H1 (cell line): ENCODE data around the gene ENPP3. TPM values are rescaled to one million over a fixed set of nuclear protein-coding genes. Genes with fewer than 3 reads are reported as not detected.

Source experiments
- CTCF ChIA-PET: fragments of 300-600 bp; sonication (Branson Sonifier 250); formaldehyde crosslinking; loops from one replicate; lab custom pipeline; 2021; ENCODE audit not compliant: partially characterized antibody; lab: Charles Lee
- POLR2A ChIA-PET: fragments of 300-600 bp; sonication (Branson Sonifier 250); formaldehyde crosslinking; loops from one replicate; lab custom pipeline; 2021; ENCODE audit warnings: inconsistent platforms; ENCODE audit not compliant: partially characterized antibody; lab: Charles Lee
- DNase-seq, 2 experiments: peaks; one replicate each; pipeline versions ENCODE4 v3.0.0 to v3.0.0-alpha.2; 2010 to 2022; ENCODE audit warnings: low spot score in 2 of 2, low read depth in 1 of 2, mixed read lengths in 1 of 2
- FAIRE-seq: peaks from 2 replicates; lab custom pipeline; 2011; peaks lifted over from hg19 to GRCh38; lab: Jason Lieb, UNC
- H2AFZ ChIP-seq: 2 replicates; pipeline ENCODE4 v1.8.1; 2012; ENCODE audit warnings: low read length, inconsistent platforms
- H2AK5ac ChIP-seq: 2 replicates; pipeline ENCODE4 v1.6.1; 2013; ENCODE audit warnings: low read depth, low read length
- H2BK120ac ChIP-seq: replicated peaks from 2 replicates; pipeline ENCODE3; 2013; ENCODE audit warnings: low read depth, low read length, inconsistent platforms
- H2BK12ac ChIP-seq: 2 replicates; pipeline ENCODE4 v1.6.1; 2013; ENCODE audit warnings: low read depth, low read length
- H2BK15ac ChIP-seq: 2 replicates; pipeline ENCODE4 v1.6.1; 2013; ENCODE audit warnings: low read length
- H2BK20ac ChIP-seq: 2 replicates; pipeline ENCODE4 v1.6.1; 2013; ENCODE audit warnings: low read length
- H2BK5ac ChIP-seq: 2 replicates; pipeline ENCODE4 v1.6.1; 2013; ENCODE audit warnings: low read depth, low read length
- H3K14ac ChIP-seq: 2 replicates; pipeline ENCODE4 v1.6.1; 2013; ENCODE audit warnings: inconsistent platforms; ENCODE audit not compliant: insufficient read length
- H3K18ac ChIP-seq: 2 replicates; pipeline ENCODE4 v1.6.1; 2013; ENCODE audit warnings: low read length; ENCODE audit errors: extremely low read depth
- H3K23ac ChIP-seq: 2 replicates; pipeline ENCODE4 v1.6.1; 2013; ENCODE audit warnings: inconsistent platforms; ENCODE audit not compliant: insufficient read length
- H3K23me2 ChIP-seq: 2 replicates; pipeline ENCODE4 v1.6.1; 2013; ENCODE audit warnings: low read depth, low read length
- H3K27ac ChIP-seq: 2 replicates; pipeline ENCODE4 v1.6.1; 2011; ENCODE audit warnings: low read depth, low read length, inconsistent platforms
- H3K27me3 ChIP-seq, 4 experiments: replicated peaks in 1 of 4; 1 replicate in 1 of 4; 2 replicates in 3 of 4; pipeline versions ENCODE4 v1.6.1 to v1.8.1; 2011 to 2013; ENCODE audit warnings: low read length in 3 of 4, mild to moderate bottlenecking in 3 of 4, inconsistent platforms in 2 of 4, mixed read lengths in 2 of 4, moderate library complexity in 1 of 4; ENCODE audit not compliant: control insufficient read depth in 3 of 4, insufficient read depth in 3 of 4; ENCODE audit errors: extremely low read depth in 1 of 4
- H3K36me3 ChIP-seq, 4 experiments: 2 replicates each; pipeline versions ENCODE4 v1.6.1 to v1.8.1; 2011 to 2013; ENCODE audit warnings: mild to moderate bottlenecking in 4 of 4, low read length in 3 of 4, moderate library complexity in 2 of 4, control low read depth in 1 of 4, inconsistent platforms in 1 of 4; ENCODE audit not compliant: insufficient read depth in 4 of 4, control insufficient read depth in 2 of 4
- H3K4ac ChIP-seq: replicated peaks from 2 replicates; pipeline ENCODE3; 2013; ENCODE audit warnings: low read length, low read depth, mixed read lengths, inconsistent platforms; ENCODE audit not compliant: insufficient read length
- H3K4me1 ChIP-seq, 4 experiments: replicated peaks in 1 of 4; 1 replicate in 1 of 4; 2 replicates in 3 of 4; pipeline versions ENCODE4 v1.6.1 to v1.8.1; 2011 to 2013; ENCODE audit warnings: low read length in 3 of 4, inconsistent platforms in 2 of 4, mixed read lengths in 1 of 4; ENCODE audit not compliant: insufficient read depth in 4 of 4, control insufficient read depth in 3 of 4
- H3K4me2 ChIP-seq, 2 experiments: 2 replicates each; pipeline versions ENCODE4 v1.6.1 to v1.8.1; 2011 to 2013; ENCODE audit warnings: low read depth in 2 of 2, low read length in 2 of 2, control low read depth in 1 of 2, inconsistent platforms in 1 of 2, mild to moderate bottlenecking in 1 of 2; ENCODE audit not compliant: insufficient read depth in 1 of 2
- H3K4me3 ChIP-seq, 4 experiments: fragments of 200-600, 300-600 bp in 1 of 4; sonication (generic), shearing (Covaris generic), sonication (Bioruptor Twin) in 1 of 4; 2 replicates each; pipeline versions ENCODE4 v1.5.1 to v1.8.1; 2011 to 2016; ENCODE audit warnings: low read length in 4 of 4, low read depth in 3 of 4, control low read depth in 2 of 4, inconsistent platforms in 2 of 4, mild to moderate bottlenecking in 2 of 4, mixed read lengths in 1 of 4, moderate library complexity in 1 of 4; ENCODE audit not compliant: insufficient read depth in 2 of 4; ENCODE audit errors: extremely low read depth in 1 of 4
- H3K56ac ChIP-seq: replicated peaks from 2 replicates; pipeline ENCODE3; 2013; ENCODE audit warnings: low read depth, mild to moderate bottlenecking, mixed read lengths, low read length, inconsistent platforms; ENCODE audit not compliant: insufficient read length
- H3K79me1 ChIP-seq: 2 replicates; pipeline ENCODE4 v1.6.1; 2013; ENCODE audit warnings: low read depth, low read length, control low read depth
- H3K79me2 ChIP-seq, 2 experiments: 2 replicates each; pipeline versions ENCODE4 v1.6.1 to v1.8.1; 2012 to 2013; ENCODE audit warnings: low read length in 2 of 2, mild to moderate bottlenecking in 2 of 2, inconsistent platforms in 1 of 2; ENCODE audit not compliant: insufficient read depth in 2 of 2, control insufficient read depth in 1 of 2
- H3K9ac ChIP-seq, 4 experiments: replicated peaks in 1 of 4; 1 replicate in 1 of 4; 2 replicates in 3 of 4; pipeline versions ENCODE4 v1.6.1 to v1.8.1; 2011 to 2013; ENCODE audit warnings: low read depth in 3 of 4, low read length in 3 of 4, control low read depth in 2 of 4, mild to moderate bottlenecking in 2 of 4, moderate library complexity in 2 of 4, inconsistent platforms in 1 of 4; ENCODE audit errors: extremely low read depth in 1 of 4
- H3K9me3 ChIP-seq, 2 experiments: 2 replicates each; pipeline versions ENCODE4 v1.6.1 to v1.8.1; 2012 to 2013; ENCODE audit warnings: mild to moderate bottlenecking in 2 of 2, moderate library complexity in 2 of 2, control low read depth in 1 of 2, inconsistent platforms in 1 of 2, low read depth in 1 of 2, low read length in 1 of 2, mixed read lengths in 1 of 2; ENCODE audit not compliant: insufficient read depth in 2 of 2
- H4K20me1 ChIP-seq, 2 experiments: replicated peaks in 1 of 2; 2 replicates each; pipeline versions ENCODE3 to v1.8.1; 2011 to 2013; ENCODE audit warnings: inconsistent platforms in 2 of 2, low read length in 2 of 2, mild to moderate bottlenecking in 1 of 2; ENCODE audit not compliant: insufficient read depth in 2 of 2, control insufficient read depth in 1 of 2
- H4K5ac ChIP-seq: 2 replicates; pipeline ENCODE4 v1.6.1; 2013; ENCODE audit warnings: low read length, low read depth, mixed read lengths, inconsistent platforms; ENCODE audit not compliant: insufficient read length
- H4K8ac ChIP-seq: 2 replicates; pipeline ENCODE4 v1.8.0; 2013; ENCODE audit warnings: mild to moderate bottlenecking, moderate library complexity, low read length, inconsistent platforms; ENCODE audit not compliant: insufficient read depth; ENCODE audit errors: extremely low read depth
- H4K91ac ChIP-seq: replicated peaks from 2 replicates; pipeline ENCODE3; 2013; ENCODE audit warnings: low read length, mixed read lengths, inconsistent platforms; ENCODE audit not compliant: insufficient read length
- ASH2L ChIP-seq: fragments of 200-600, 300-600 bp; sonication (generic); IDR thresholded peaks from one replicate; pipeline ENCODE4 v1.7.1; 2017; ENCODE audit warnings: low read length
- CREB1 ChIP-seq: IDR thresholded peaks from 2 replicates; pipeline ENCODE4 v1.6.1; 2012; ENCODE audit warnings: inconsistent platforms
- EP300 ChIP-seq, 2 experiments: IDR thresholded peaks; 1 replicate in 1 of 2; 2 replicates in 1 of 2; pipeline ENCODE4 v1.6.1; 2011 to 2012; ENCODE audit warnings: low read depth in 2 of 2, low read length in 2 of 2, mild to moderate bottlenecking in 2 of 2, borderline replicate concordance in 1 of 2, inconsistent platforms in 1 of 2, moderate library complexity in 1 of 2
- GTF2F1 ChIP-seq: IDR thresholded peaks from 2 replicates; pipeline ENCODE4 v1.6.1; 2012; ENCODE audit warnings: low read depth, low read length, improper control_type of control experiment, borderline replicate concordance
- MAFK ChIP-seq: IDR thresholded peaks from 2 replicates; pipeline ENCODE4 v1.6.1; 2012; ENCODE audit warnings: low read depth, mild to moderate bottlenecking, improper control_type of control experiment, low read length
- NANOG ChIP-seq: IDR thresholded peaks from 2 replicates; pipeline ENCODE4 v1.6.1; 2011; ENCODE audit warnings: low read length, low read depth, mild to moderate bottlenecking, inconsistent platforms; ENCODE audit not compliant: insufficient read depth, poor library complexity, severe bottlenecking
- PHF8 ChIP-seq: fragments of 200-600 bp; sonication (generic); conservative IDR thresholded peaks from 2 replicates; pipeline ENCODE4 v1.7.1; 2012; ENCODE audit warnings: low read depth, mild to moderate bottlenecking, inconsistent platforms, low read length, moderate library complexity
- POLR2AphosphoS5 ChIP-seq: IDR thresholded peaks from 2 replicates; pipeline ENCODE4 v1.6.1; 2011; ENCODE audit warnings: low read depth, low read length
- SAP30 ChIP-seq: fragments of 300-600 bp; sonication (generic); IDR thresholded peaks from 2 replicates; pipeline ENCODE4 v1.7.1; 2012; ENCODE audit warnings: low read length, moderate library complexity, mild to moderate bottlenecking, inconsistent platforms; ENCODE audit not compliant: insufficient read depth, insufficient replicate concordance
- SP2 ChIP-seq: IDR thresholded peaks from 2 replicates; pipeline ENCODE4 v1.6.1; 2012; ENCODE audit warnings: mild to moderate bottlenecking, low read length, inconsistent platforms
- TAF7 ChIP-seq: optimal IDR thresholded peaks from 2 replicates; pipeline ENCODE3; 2011; ENCODE audit warnings: low read depth, mild to moderate bottlenecking, inconsistent platforms, low read length, moderate library complexity, borderline replicate concordance
- WGBS, 2 experiments: shearing (Covaris generic) in 1 of 2; methylation state at CpG; one replicate each; pipeline versions ENCODE4 v1.1.6 to v1.1.7; 2013 to 2015; ENCODE audit warnings: low lambda C conversion rate in 2 of 2, mixed read lengths in 2 of 2, inconsistent platforms in 1 of 2, low coverage in 1 of 2, missing lambda C conversion rate in 1 of 2; ENCODE audit not compliant: insufficient replicate concordance in 2 of 2, insufficient coverage in 1 of 2, insufficient read length in 1 of 2; ENCODE audit errors: extremely low coverage in 1 of 2, missing lambda C conversion rate in 1 of 2; 5-methylcytosine and 5-hydroxymethylcytosine counted together
- polyA plus RNA-seq, 7 experiments: library from polyadenylated mRNA; depleted of rRNA in 3 of 7; stranded (reverse) in 5 of 7; unstranded in 2 of 7; fragments of >200 nt in 5 of 7; fragments of 200-250 nt in 2 of 7; gene quantifications; 1 replicate in 5 of 7; 2 replicates in 1 of 7; 4 replicates in 1 of 7; pipeline versions ENCODE4 v1.2.1 to v1.2.3, GENCODE V29; 2011 to 2013; ENCODE audit warnings: missing spikeins in 2 of 7, mixed read lengths in 2 of 7
- total RNA-seq: library from RNA; stranded (reverse); fragmentation: NEBNext Ultra II Directional; extraction: Animal tissue kit (Norgen Biotek cat#: 25700); gene quantifications from 2 replicates; pipeline ENCODE4 v1.2.1, GENCODE V29; 2021
- TF ChIP-seq, protein P1 (sequence below): IDR thresholded peaks from 2 replicates; pipeline ENCODE4 v1.6.1; 2012; ENCODE audit warnings: inconsistent platforms
- TF ChIP-seq, protein P2 (sequence below): IDR thresholded peaks from 2 replicates; pipeline ENCODE4 v1.6.1; 2012; ENCODE audit warnings: inconsistent platforms

ENPP3 gene
- total and polyA plus RNA-seq, 2 of the 8 experiments (the other 6 are each of a cell fraction or from before 2014, with no cell fraction given), result 0.11 TPM; not detected in 1

DNA sequence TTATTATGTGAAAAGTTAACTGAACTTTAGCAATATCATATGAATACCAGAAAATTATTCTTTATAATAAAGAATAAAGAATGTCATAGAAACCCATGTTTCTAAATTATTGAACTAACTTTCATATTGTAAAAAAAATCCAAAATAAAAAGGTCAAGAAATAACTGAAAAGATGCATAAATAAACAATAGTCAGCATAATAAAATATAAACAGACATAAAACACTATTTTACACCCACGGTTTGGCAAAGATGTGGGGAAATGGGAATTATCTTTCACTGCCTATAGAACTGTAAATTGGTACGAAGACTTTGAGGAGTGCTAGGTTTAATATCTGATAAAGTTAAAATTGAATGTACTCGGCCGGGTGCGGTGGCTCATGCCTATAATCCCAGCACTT lies 108.4 kb downstream of the ENPP3 start:
- no peaks in the 10 kb centered on the region for H3K79me2 ChIP-seq
- H3K36me3 ChIP-seq, result no peaks in the 10 kb centered on the region
- H3K79me1 ChIP-seq, result no peaks in the 10 kb centered on the region
- H3K4me1 ChIP-seq, result peaks cover 0 to 2% (median 0%) of the 10 kb centered on the region in 4 experiments; a peak in 2 of 7 replicates
- no peak overlapping the region for H2BK120ac ChIP-seq
- H3K4me2 ChIP-seq, result no peak overlapping the region
- WGBS, 2 experiments, result 91% methylated on average over 5 of the region's 5 CpGs; no CpG with 5 or more reads in 1 of the 2 experiments
- H3K27ac ChIP-seq, result no peak overlapping the region
- no peak overlapping the region for H2AFZ ChIP-seq
- H4K8ac ChIP-seq, result no peak overlapping the region
- no peak overlapping the region for H3K14ac ChIP-seq
- H2BK20ac ChIP-seq, result no peak overlapping the region
- H2BK5ac ChIP-seq, result no peak overlapping the region
- FAIRE-seq (no peak), DNase-seq (no peak)
- ChIA-PET POLR2A (interaction anchor here (0.6 kb wide), 1 partner anchor 232 kb away, joined by 3 read pairs; no protein-coding TSS in a partner anchor), CTCF (interaction anchor here (0.7 to 1.1 kb wide), 2 partner anchors 16 to 25 kb away, joined by 3 to 5 read pairs; no protein-coding TSS in a partner anchor)
- H3K4me3 ChIP-seq, result no peak overlapping the region
- H3K18ac ChIP-seq, result no peak overlapping the region
- no peak overlapping the region for H3K23ac ChIP-seq
- no peak overlapping the region for H3K9ac ChIP-seq
- no peak overlapping the region for H2BK12ac ChIP-seq
- H4K91ac ChIP-seq, result no peak overlapping the region
- H3K27me3 ChIP-seq, result no peaks in the 10 kb centered on the region
- no peak overlapping the region for H4K5ac ChIP-seq
- no peak overlapping the region for H3K56ac ChIP-seq
- no peaks in the 10 kb centered on the region; the same call in 1 of the 2 replicates for H3K23me2 ChIP-seq
- no peaks in the 10 kb centered on the region for H3K9me3 ChIP-seq
- H2AK5ac ChIP-seq, result no peak overlapping the region
- no peak overlapping the region for H2BK15ac ChIP-seq
- H3K4ac ChIP-seq, result no peak overlapping the region
- H4K20me1 ChIP-seq, result no peaks in the 10 kb centered on the region
- no peak for TF ChIP-seq GTF2F1
- TF ChIP-seq, protein P1, sequence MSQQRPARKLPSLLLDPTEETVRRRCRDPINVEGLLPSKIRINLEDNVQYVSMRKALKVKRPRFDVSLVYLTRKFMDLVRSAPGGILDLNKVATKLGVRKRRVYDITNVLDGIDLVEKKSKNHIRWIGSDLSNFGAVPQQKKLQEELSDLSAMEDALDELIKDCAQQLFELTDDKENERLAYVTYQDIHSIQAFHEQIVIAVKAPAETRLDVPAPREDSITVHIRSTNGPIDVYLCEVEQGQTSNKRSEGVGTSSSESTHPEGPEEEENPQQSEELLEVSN, result no peak
- TF ChIP-seq SAP30, result no peak
- no peak for TF ChIP-seq SP2
- no peak for TF ChIP-seq MAFK
- TF ChIP-seq PHF8, result no peak
- TF ChIP-seq TAF7, result no peak
- no peak for TF ChIP-seq ASH2L
- no peak for TF ChIP-seq CREB1
- TF ChIP-seq POLR2AphosphoS5, result no peak
- TF ChIP-seq, protein P2, sequence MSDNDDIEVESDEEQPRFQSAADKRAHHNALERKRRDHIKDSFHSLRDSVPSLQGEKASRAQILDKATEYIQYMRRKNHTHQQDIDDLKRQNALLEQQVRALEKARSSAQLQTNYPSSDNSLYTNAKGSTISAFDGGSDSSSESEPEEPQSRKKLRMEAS, result no peak
- no peak for TF ChIP-seq EP300 (IDR thresholded peaks at IDR 0.05; ENCODE audit: borderline replicate concordance in 1 of 2, low read depth in 2 of 2, low read length in 2 of 2)
- TF ChIP-seq NANOG, result no peak
